ENCODE data around the gene C8G.
A peak's percentile ranks its signal among the peaks of the same experiment; 100 is the strongest.

The C8G gene

DNA sequence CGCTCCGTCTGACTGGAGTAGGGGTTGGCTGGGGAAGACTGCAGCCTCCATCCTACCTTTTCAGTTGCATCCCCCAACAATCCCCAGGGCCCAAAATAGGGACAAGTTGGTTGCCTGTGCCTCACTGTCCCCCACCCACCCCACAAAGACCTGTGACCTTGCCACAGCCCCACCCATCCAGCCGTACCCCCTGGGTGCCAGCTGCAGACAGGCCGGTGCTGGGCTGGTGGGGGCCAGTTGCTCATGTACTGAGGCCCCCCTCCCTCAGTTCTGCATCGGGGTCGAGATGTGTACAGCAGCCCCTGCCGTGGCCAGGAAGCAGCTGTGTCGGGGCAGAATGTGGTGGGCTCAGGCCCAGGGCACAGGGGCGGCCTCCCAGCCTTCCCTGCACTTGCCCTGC lies 38.1 kb downstream of the C8G start:
- no peak for DNase-seq (ENCODE audit: low spot score)

GRCh38 chr9:136983656-136984314 lies 38.7 kb downstream of the C8G start:
- no peak for DNase-seq (ENCODE audit: low spot score)

- DNase-seq (ENCODE audit: low spot score), result no peak
These were observed 39.5 kb downstream of the C8G start for GRCh38 chr9:136984464-136985026.

DNA sequence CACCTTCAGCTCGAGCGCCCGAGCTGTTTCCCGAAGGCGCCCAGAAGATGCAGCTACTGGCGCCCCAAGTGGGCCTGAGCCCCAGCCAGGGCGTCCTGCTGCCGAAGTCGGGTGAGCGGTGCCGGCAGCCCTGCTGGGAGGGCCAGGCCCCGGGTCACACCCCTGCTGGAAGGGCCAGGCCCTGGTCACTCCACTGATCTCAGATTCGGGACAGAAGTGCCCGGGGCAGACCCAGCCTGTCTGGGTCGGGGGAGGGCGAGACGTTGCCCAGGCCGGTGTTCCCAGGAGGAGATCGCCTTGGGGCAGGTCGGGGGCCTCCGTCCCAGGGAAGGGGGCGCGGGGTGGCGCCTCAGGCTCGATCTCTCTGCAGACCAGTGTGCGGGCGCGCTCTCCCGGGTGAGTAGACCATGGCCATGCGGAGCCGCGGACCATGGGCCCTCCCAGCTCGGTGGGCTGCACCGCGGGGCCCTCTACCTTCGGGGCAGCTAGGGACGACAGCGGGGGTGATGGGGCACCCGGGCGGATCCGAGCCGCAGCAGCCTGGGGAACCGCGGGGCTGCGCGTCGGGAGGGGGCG lies 40.1 kb downstream of the C8G start:
- DNase-seq (ENCODE audit: low spot score), result no peak

DNA sequence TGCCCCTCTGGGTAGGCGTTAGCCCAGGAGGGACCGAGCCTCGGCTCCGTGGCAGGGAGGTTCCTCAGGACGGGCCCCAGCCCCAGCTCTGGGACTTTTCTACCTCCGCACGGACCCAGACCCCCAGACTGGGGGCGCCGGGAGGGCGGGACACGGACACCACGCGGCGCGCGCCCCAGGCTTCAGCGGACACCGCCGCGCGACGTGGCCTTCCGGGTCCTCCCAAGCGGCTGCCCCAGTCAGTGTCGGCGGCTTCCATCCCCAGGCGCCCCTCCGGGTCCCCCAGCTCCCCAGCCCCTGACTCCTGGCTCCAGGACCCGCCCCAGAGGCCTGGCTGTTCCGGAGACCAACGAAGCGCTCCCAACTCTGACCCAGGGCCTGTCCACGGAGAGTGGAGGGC lies 40.8 kb downstream of the C8G start:
- no peak for DNase-seq (ENCODE audit: low spot score)

DNA sequence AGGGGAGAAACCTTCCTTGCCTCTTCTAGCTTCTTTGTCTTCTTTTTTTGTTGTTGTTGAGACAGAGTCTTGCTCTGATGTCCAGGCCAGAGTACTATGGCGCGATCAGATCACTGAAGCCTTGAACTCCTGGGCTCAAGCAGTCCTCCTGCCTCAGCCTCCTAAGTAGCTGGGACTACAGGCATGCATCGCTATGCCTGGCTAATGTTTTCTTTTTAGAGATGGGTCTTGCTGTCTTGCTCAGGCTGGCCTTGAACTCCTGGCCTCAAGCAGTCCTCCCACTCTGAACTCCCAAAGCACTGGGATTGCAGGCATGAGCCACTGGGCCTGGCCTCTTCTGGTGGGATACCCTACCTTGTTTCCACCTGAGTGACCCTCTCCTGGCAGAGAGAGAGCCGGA lies 43.8 kb downstream of the C8G start:
- DNase-seq (ENCODE audit: low spot score), result no peak

DNA sequence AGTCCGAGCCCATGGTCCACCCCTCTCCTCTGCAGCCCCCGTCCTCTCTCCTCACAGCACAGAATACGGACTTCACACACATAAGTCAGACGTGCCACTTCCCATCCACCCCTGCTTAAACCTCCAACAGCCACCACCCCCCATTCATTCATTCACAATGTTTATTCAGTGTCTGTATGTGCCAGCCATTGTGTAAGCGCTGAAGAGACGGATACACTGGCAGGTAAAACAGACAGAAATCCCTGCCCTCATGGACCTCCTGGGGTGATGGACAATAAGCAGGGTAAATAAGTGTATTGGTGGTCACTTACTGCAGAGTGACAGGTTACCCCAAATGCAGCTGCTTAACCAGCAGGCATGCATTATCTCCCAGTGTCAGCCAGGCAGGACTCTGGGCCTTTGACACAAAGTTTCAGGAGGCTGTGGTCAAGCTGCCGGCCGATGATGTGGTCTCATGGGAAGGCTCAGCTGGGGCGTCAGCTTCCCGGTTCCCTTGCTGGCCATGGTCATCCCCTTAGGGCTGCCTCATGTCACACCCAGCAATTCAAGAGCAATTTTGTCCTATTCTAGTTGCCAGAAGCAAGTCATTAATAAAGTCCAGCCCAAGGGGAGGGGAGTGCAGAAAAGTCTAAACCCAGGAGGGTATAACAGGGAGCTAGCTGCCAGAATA lies 45.3 kb downstream of the C8G start:
- DNase-seq (ENCODE audit: low spot score), result no peak

DNA sequence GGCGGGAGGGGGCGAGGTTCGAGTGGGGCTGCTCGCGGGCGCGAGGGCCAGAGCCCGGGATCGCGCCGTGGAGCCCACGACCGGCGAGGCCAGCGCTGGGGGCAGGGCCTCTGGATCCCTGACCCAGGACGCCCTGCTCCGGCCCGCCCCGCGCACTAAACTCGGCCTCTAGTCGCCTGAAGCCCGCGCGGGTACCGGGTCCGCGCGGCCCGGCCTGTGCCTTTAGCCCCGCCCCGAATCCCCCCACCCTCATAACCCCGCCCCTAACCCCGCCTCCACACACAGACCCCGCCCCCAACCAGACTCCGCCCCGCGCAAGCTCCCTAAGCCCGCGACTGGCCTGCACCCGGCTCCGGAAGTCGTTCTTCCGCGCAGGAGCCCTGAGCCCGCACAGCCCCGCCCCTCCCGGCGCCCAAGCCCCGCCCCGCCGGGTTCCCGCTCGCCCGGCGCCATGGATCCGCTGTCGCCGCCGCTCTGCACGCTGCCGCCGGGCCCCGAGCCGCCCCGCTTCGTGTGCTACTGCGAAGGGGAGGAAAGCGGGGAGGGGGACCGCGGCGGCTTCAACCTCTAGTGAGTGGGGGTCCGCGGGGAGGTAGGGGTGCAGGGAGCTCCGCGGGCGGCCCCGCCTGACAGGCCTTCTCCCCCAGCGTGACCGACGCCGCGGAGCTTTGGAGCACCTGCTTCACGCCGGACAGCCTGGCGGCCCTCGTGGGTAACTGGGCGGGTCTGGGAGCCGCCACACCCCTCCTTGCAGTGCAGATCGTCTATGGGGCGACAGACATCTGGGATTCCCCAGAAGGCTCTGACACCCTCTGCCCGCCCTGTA lies 47.2 kb downstream of the C8G start, which contains the start of gene PAXX:
TSS of gene PAXX (plus strand) at position 430 of the 826 bp plus-strand sequence. CDS start at position 452, 22 bp downstream.
- peak; percentile 99 for DNase-seq (ENCODE audit: low spot score)

- no peak for DNase-seq (ENCODE audit: low spot score)
These were observed 47.9 kb downstream of the C8G start for GRCh38 chr9:136992819-136993369.

DNA sequence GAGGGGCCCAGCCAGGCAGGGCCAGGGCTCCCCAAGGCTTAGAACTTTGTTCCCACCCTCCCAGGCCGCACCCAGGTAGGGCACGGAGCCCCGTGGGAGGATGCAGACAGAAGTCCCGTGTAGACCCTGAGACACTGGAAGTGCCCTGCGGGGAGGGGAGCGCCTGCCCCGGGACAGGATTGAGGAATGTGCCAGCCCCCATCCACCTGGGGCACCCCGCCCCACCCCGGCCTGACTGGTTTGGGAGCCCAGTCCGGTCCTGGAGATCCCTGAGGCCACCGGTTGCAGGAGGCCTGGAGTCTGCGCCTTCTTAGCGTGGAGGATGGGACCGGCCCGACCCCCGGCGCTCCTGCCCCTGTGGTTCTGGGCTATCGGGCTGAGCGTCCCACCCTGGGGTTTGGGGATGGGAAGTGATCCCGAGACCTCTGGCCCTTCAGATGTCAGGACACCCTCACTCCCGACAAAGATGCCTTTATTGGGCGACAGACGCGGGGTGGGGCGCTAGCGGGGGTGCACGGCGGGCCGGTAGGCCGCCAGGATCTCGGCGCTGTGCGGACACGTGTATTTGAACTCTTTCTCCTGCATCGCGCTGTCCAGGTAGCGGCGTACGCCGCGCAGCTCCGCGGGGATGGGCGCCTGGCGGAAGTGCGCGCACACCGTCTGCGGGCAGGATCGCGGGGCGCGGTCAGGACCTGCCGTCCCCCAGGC lies 49.3 kb downstream of the C8G start:
- no peak for DNase-seq (ENCODE audit: low spot score)

DNA sequence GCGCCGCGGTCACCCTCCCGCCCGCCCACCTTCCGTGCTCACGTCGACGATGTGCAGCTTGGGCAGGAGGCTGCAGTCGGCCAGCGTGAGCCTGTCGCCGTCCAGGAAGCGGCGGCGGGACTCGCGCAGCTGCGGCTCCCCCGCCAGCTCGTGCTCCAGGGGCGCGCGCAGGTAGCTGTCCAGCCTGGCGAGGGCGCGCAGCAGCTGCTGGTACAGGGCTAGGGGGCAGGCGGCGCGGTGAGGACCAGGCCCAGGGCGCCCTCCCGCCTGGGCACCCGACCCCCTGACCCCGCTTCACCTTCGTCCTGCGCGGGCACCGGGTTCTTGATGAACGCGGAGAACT lies 49.8 kb downstream of the C8G start:
- no peak for DNase-seq (ENCODE audit: low spot score)

DNA sequence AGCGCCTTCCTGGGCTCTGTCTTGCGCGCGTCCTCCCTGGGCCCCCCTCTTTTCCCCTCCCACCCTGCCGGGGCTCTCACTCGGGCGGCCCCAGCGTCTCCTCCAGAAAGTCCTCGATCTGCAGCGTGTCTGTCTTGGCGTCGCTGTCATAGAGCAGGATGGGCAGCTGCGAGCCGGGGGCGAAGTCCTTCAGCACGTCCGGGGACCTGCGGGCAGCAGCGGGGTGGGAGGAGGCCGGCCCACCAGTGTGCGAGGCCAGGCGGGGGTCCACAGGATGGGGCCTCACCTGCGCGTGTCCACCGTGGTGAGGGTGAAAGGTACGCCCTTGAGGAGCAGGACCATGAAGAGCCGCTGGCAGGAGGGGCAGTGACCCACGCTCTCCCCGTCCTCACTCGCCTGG lies 50.3 kb downstream of the C8G start:
- DNase-seq (ENCODE audit: low spot score), result peak; percentile 31

GRCh38 chr9:136995772-136996311 lies 50.8 kb downstream of the C8G start:
- peak; percentile 74 for DNase-seq (ENCODE audit: low spot score)
